Lung microvascular endothelial cell (primary cell): ENCODE results near the gene CCDC91. TPM values are rescaled to one million over a fixed set of nuclear protein-coding genes. Genes with fewer than 3 reads are reported as not detected.

ENCODE experiments used
- DNase-seq, 2 donors: peaks; one replicate each; pipeline versions ENCODE4 v3.0.0 to v3.0.0-alpha.2; 2010; ENCODE audit warnings: low read depth in 2 of 2
- total RNA-seq: library from RNA; depleted of rRNA; stranded (reverse); fragments of >200 nt; gene quantifications from 2 replicates; pipeline ENCODE4 v1.2.1, GENCODE V29; 2014

The CCDC91 gene
- total RNA-seq, 1 donor from 2014 or later = 6.3 TPM

DNA sequence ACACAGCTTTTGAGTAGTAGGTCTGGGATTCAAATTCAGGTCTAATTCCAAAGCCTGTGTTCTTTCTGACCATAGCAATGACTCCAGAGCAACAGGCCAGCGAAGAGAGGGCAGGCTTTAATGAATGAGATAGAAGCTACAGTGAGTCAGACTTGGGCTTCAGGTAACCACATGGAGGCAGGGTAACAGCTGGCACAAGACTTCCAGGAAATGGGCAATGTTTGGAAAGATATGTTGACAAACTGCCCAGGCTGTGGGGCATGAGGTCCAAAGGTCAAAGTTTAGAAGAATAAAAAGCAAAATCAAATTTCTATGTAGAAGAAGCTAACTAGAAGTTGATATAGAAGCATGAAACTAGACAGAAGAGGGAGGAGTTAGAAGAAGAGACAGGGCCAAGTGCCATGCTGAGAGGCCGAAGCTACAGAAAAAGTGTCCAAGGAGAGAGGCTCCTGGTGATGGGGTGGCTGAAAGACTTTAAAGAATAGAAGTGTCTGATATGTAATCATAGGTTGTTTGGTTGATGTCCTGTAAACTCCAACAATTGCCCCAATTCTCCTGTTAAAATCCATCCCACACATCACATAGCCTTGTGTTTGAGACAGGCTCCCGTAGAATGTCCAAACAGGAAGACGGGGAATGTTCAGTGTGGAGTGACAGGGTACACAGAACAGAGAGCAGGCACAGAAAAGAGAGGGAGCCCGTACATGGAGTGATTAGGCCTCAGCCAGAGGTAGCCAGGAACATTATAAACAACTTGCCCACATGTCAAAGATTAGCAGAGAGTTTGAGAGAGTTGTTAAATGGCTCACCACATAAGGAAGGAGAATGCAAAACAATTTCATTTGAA, 384.7 kb downstream of the CCDC91 start:
- no peak for DNase-seq

DNA sequence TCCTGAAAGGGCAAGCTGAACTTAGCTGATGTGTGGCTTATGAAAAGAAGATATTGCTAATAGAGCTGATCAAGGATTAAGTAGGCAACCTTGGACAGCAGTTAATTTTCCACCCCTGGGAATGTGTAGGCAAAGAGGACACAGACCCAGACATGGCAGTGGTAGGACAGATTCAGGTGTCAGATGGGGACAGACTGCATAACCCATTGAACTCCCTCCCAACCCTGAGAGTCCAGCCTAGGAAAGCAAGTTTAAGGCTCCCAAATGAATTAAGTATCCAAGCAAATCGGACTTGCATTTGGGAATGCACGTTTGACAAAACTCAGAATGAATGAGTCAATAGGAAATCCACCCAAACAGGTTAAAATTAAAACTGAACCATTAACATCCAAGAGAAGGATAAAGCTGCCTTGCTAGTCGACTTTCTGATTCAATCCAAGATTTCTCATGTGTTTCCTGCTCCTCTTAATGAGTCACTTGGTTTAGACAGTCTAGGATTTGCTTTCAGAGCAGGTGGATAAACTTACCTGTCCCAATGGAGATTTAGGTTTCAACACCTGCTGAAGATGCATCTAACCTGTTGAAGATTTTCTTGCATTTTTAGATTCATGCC, 385.4 kb downstream of the CCDC91 start:
- no peak for DNase-seq

DNA sequence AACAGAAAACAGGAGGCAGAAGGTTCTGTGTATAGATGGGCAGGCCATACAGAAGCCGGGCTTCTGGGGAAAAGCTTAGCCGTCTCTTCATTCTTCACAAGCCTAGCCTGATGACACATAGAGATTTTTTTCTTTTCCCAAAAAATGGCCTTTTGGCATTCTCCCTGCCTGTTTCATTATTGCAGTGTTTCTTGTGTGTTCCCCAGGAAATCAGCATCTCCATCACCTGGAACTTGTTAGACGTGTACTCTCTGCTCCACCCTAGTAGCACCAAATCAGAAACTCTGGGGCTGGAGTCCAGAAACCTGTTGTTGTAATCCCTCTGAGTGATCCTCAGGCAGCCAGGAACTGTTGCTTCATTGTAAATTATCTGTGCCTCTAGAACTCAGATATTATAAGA, 388.1 kb downstream of the CCDC91 start:
- DNase-seq = no peak

DNA sequence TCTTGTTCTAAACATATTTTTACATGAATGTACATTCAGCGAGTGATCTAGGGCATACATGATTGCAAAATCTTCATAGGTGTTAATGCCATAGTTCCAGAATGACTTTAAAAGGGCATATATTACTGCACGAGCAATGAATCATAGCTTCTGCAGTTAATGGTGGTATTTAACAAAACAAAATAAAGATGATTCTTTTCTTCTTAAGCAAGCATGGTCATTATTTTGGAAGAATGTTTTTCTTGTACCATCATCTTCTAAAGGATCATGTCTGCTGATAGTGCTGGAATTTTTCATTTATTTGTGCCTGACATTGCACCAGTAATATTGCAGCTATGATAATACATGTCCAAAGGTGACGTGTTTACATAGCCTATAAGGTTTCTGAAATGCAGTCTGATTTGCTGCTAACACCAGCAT, 388.6 kb downstream of the CCDC91 start:
- no peak for DNase-seq

DNA sequence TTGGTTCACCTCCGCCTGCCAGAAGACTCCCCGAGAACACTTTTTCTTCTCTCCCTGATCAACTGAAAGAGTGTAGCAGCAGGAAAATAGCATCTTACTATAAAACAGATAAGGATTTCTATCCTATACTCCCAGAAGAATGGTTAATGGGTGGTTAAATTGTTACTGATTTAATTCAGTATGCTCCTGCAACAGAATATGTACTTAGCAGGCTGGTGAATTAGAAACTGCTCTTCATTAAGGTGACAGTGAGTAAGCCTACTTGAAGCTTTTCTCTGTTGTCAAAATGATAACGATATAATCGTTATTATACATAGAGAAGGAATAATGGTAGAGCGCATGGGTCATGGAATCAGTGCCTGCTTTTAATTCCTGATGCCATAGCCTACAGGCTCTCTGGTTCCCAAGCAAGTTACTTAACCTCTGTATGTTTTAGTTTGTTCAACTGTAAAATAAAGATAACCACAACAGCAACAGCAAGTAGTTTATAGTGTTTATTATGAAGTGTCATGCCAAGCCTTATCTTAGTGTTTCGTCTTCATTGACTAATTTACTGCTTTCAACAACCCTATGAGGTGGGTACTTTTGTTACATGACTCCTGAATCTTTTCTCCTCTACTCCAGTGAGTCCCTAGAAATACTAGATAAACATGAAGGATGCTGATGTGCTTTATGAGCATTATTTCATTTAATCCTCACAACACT, 392.6 kb downstream of the CCDC91 start:
- DNase-seq = no peak

DNA sequence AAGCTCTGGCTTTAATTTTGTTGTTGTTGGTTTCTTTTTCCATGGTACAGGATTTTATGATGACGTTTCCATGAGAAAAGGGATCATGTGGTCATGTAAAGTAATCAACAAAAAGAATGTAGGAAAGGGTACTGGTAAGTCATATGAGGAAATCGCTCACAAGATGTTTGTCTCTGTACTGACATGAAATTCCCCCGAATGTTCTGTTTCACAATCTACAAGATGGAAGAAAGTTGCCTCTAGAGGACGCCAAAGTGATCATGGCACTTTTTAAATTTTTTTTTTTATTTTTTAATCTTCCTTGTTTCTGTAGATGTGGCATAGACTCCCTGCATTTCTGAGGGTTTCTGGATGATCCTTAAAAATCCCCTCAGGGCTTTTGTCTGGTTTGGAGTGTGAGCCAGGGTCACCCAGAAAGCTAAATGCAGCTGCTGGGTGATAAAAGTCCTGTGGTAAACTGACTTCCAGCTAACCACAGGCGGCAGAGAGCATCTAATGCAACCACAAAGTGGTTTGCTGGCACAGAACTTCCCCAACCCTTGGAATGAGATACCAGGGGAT, 393.5 kb downstream of the CCDC91 start:
- DNase-seq = peak in 1 of 2 donors; percentile 20

DNA sequence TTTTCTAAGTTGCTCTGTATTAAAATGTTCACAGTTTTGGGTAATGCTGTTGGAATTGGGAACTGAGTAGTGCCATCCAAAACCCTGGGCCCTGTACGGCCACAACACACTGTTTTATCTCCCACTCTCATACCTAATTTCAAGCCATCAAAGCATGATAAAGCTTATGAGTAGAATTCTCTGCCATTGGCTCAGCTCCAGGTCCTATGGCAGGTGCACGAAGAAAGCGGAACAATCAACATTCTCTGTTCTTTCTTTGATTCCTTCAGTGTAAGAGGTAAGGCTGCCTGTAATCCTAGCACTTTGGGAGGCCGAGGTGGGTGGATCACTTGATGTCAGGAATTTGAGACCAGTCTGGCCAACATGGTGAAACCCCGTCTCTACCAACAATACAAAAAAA, 394.9 kb downstream of the CCDC91 start:
- no peak for DNase-seq

DNA sequence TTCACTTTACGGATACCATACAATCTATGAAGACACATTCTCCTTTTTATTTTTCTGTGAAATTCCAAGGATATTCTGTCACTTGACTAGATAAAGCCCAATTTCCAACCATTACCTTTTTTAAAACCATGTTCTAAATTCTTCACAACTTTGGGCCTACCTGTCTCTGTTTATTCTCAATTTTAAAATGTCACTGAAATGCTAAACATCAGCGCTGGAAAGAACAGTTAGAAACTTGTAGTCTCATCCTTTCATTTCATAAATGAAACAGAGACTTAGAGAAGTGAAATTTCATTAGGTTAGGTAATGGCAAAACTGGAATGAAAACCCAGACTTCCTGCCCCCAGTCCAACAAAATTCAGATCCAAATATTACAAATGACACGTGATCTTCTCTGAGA, 396.2 kb downstream of the CCDC91 start:
- no peak for DNase-seq

DNA sequence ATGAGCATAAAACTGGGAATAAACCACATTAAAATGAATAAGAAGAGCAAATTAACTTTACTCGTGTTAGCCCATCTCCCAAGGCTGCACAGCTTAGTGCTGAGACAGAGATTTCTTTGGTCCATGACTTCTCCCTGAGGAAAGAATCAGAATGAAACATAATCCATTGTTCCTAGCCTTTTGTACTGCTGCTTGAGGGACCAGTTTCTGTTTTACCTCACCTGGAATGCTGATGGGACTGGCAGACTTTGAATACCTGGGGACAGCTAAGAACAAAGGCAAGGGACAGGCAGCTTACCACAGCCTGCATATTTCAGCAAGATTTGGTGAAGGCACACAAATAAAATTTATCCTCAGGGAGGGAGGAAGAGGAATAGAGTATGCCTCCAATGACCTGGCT, 401.6 kb downstream of the CCDC91 start:
- no peak for DNase-seq

Other genes starting within 250 kb of the CCDC91 start
- under 0.01 and 0.22 TPM in 2 replicates for gene PTHLH, start 217.7 kb upstream of the CCDC91 start, total RNA-seq